ENCODE measurements around the gene MAP7. TPM values are rescaled to one million over a fixed set of nuclear protein-coding genes. Genes with fewer than 3 reads are reported as not detected.
A peak's percentile ranks its signal among the peaks of the same experiment; 100 is the strongest.

Gene MAP7
- total RNA-seq, 1 donor from 2014 or later, result 12.6 TPM

- no peak for DNase-seq
Observed at GRCh38 chr6:136528477-136528876, 21.7 kb downstream of the MAP7 start.

- DNase-seq, result no peak
Observed at GRCh38 chr6:136527831-136528230, 22.4 kb downstream of the MAP7 start.

GRCh38 chr6:136526937-136527336 lies 23.3 kb downstream of the MAP7 start:
- DNase-seq, result no peak

- peak; percentile 48 for DNase-seq
Observed at GRCh38 chr6:136526196-136526930, 23.9 kb downstream of the MAP7 start.

- no peak for DNase-seq
Observed at GRCh38 chr6:136525586-136526195, 24.5 kb downstream of the MAP7 start.

GRCh38 chr6:136524936-136525413 lies 25.2 kb downstream of the MAP7 start:
- no peak for DNase-seq

GRCh38 chr6:136524339-136524935 lies 25.8 kb downstream of the MAP7 start:
- no peak for DNase-seq

- DNase-seq, result no peak
Observed at GRCh38 chr6:136523196-136523595, 27.0 kb downstream of the MAP7 start.

GRCh38 chr6:136522636-136523035 lies 27.6 kb downstream of the MAP7 start:
- DNase-seq, result no peak

- DNase-seq, result no peak
Observed at GRCh38 chr6:136521911-136522310, 28.3 kb downstream of the MAP7 start.

GRCh38 chr6:136521427-136521826 lies 28.8 kb downstream of the MAP7 start:
- no peak for DNase-seq

- DNase-seq, result no peak
Observed at GRCh38 chr6:136520517-136520916, 29.7 kb downstream of the MAP7 start.

- no peak for DNase-seq
Observed at GRCh38 chr6:136517582-136517981, 32.6 kb downstream of the MAP7 start.

- DNase-seq, result no peak
Observed at GRCh38 chr6:136517002-136517401, 33.2 kb downstream of the MAP7 start.

GRCh38 chr6:136514591-136514990 lies 35.6 kb downstream of the MAP7 start:
- no peak for DNase-seq

- no peak for DNase-seq
Observed at GRCh38 chr6:136511926-136512325, 38.3 kb downstream of the MAP7 start.

- no peak for DNase-seq
Observed at GRCh38 chr6:136511397-136511796, 38.8 kb downstream of the MAP7 start.

- DNase-seq, result no peak
Observed at GRCh38 chr6:136510782-136511181, 39.4 kb downstream of the MAP7 start.

GRCh38 chr6:136510299-136510698 lies 39.9 kb downstream of the MAP7 start:
- DNase-seq, result no peak

GRCh38 chr6:136508725-136509392 lies 41.4 kb downstream of the MAP7 start:
- DNase-seq, result no peak

GRCh38 chr6:136506124-136506799 lies 44.0 kb downstream of the MAP7 start:
- DNase-seq, result no peak

- DNase-seq, result no peak
Observed at GRCh38 chr6:136503303-136504029, 46.8 kb downstream of the MAP7 start.

All from skin of body (tissue), 2 donors.